HuH-7 (cell line): ENCODE data around the gene CNTN4.

Experiments used
- DNase-seq: peaks from one replicate; pipeline ENCODE4 v3.0.0; 2011; ENCODE audit warnings: low spot score

CNTN4 gene

GRCh38 chr3:2701471-2701870 lies 602.8 kb downstream of the CNTN4 start:
- no peak for DNase-seq

GRCh38 chr3:2706144-2706835 lies 607.6 kb downstream of the CNTN4 start:
- DNase-seq = no peak

GRCh38 chr3:2706836-2707210 lies 608.2 kb downstream of the CNTN4 start:
- DNase-seq = no peak

- no peak for DNase-seq
Observed at GRCh38 chr3:2711081-2711480, 612.4 kb downstream of the CNTN4 start.

GRCh38 chr3:2713923-2714322 lies 615.3 kb downstream of the CNTN4 start:
- no peak for DNase-seq

GRCh38 chr3:2714834-2715233 lies 616.2 kb downstream of the CNTN4 start:
- DNase-seq = no peak

GRCh38 chr3:2727101-2727500 lies 628.4 kb downstream of the CNTN4 start:
- no peak for DNase-seq

GRCh38 chr3:2727610-2728318 lies 629.1 kb downstream of the CNTN4 start:
- DNase-seq = no peak

- DNase-seq = no peak
Observed at GRCh38 chr3:2731843-2732242, 633.2 kb downstream of the CNTN4 start.

GRCh38 chr3:2735392-2735894 lies 636.8 kb downstream of the CNTN4 start:
- no peak for DNase-seq

- DNase-seq = no peak
Observed at GRCh38 chr3:2741516-2741915, 642.9 kb downstream of the CNTN4 start.

- peak; percentile 44 for DNase-seq
Observed at GRCh38 chr3:2765002-2765579, 666.4 kb downstream of the CNTN4 start.

GRCh38 chr3:2770451-2770850 lies 671.8 kb downstream of the CNTN4 start:
- peak; percentile 72 for DNase-seq

- no peak for DNase-seq
Observed at GRCh38 chr3:2771193-2771592, 672.5 kb downstream of the CNTN4 start.

GRCh38 chr3:2771741-2772140 lies 673.1 kb downstream of the CNTN4 start:
- DNase-seq = no peak

GRCh38 chr3:2772803-2773202 lies 674.1 kb downstream of the CNTN4 start:
- no peak for DNase-seq

GRCh38 chr3:2774481-2775249 lies 676.0 kb downstream of the CNTN4 start:
- DNase-seq = peak; percentile 33

GRCh38 chr3:2783261-2783660 lies 684.6 kb downstream of the CNTN4 start:
- no peak for DNase-seq

GRCh38 chr3:2784627-2785026 lies 686.0 kb downstream of the CNTN4 start:
- no peak for DNase-seq

- no peak for DNase-seq
Observed at GRCh38 chr3:2790266-2790815, 691.7 kb downstream of the CNTN4 start.

- DNase-seq = no peak
Observed at GRCh38 chr3:2792432-2792831, 693.8 kb downstream of the CNTN4 start.

GRCh38 chr3:2793987-2794386 lies 695.3 kb downstream of the CNTN4 start:
- no peak for DNase-seq
